Suprapubic skin (tissue), 4 donors: ENCODE measurements around the gene GRIK4.

Experiments used
- EP300 ChIP-seq: sonication (generic); formaldehyde crosslinking; IDR thresholded peaks from one replicate; pipeline ENCODE4 v1.6.1; 2017; ENCODE audit warnings: antibody characterized with exemption
- POLR2A ChIP-seq, 2 donors: fragments of 450-650 bp; IDR thresholded peaks; one replicate each; pipeline ENCODE4 v1.6.1; 2017; ENCODE audit warnings: antibody characterized with exemption in 2 of 2, mild to moderate bottlenecking in 2 of 2, moderate library complexity in 2 of 2
- POLR2AphosphoS5 ChIP-seq, 3 donors: sonication (generic); formaldehyde crosslinking; IDR thresholded peaks; one replicate each; pipeline ENCODE4 v1.6.1; 2017; ENCODE audit warnings: antibody characterized with exemption in 3 of 3
- TF ChIP-seq, protein P1 (sequence below), 2 donors: fragments of 200-600 bp in 1 of 2; fragments of 450-650 bp in 1 of 2; sonication (generic) in 1 of 2; IDR thresholded peaks; one replicate each; pipeline ENCODE4 v1.5.1; 2016 to 2019; ENCODE audit warnings: antibody characterized with exemption in 2 of 2, mild to moderate bottlenecking in 1 of 2, moderate library complexity in 1 of 2

DNA sequence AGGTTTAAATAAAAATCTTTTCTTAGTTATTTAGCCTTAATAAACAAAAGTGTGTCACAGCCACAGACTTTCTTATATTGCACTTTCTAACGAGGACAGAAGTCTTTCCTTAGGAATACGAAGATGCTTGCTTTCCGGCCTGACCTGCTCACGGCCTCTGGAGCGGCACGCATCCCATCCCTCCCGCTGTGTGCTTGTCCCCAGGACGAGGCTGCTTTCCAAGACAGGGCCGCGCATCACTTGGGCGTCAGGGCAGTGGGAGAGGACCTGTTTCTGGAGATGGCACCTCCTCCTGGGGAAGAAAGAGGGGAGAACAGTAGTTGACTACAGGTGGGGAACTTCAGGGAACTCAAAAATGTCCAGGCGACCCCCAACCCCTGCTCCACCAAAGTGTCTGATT lies 26.4 kb downstream of the GRIK4 start:
- TF ChIP-seq, protein P1, sequence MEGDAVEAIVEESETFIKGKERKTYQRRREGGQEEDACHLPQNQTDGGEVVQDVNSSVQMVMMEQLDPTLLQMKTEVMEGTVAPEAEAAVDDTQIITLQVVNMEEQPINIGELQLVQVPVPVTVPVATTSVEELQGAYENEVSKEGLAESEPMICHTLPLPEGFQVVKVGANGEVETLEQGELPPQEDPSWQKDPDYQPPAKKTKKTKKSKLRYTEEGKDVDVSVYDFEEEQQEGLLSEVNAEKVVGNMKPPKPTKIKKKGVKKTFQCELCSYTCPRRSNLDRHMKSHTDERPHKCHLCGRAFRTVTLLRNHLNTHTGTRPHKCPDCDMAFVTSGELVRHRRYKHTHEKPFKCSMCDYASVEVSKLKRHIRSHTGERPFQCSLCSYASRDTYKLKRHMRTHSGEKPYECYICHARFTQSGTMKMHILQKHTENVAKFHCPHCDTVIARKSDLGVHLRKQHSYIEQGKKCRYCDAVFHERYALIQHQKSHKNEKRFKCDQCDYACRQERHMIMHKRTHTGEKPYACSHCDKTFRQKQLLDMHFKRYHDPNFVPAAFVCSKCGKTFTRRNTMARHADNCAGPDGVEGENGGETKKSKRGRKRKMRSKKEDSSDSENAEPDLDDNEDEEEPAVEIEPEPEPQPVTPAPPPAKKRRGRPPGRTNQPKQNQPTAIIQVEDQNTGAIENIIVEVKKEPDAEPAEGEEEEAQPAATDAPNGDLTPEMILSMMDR (IDR thresholded peaks at IDR 0.05): no peak
- TF ChIP-seq POLR2A (IDR thresholded peaks at IDR 0.05): no peak
- TF ChIP-seq EP300: no peak
- TF ChIP-seq POLR2AphosphoS5 (IDR thresholded peaks at IDR 0.05): no peak
